ENCODE data around the gene HOXA6. TPM values are rescaled to one million over a fixed set of nuclear protein-coding genes. Genes with fewer than 3 reads are reported as not detected.

HOXA6 gene
- total and polyA plus RNA-seq, 2 of the 4 experiments (the other 2 are of a cell fraction), result 1.4 to 1.8 TPM

GRCh38 chr7:27096768-27097514, 50.6 kb downstream of the HOXA6 start (continued):
- 0 out of 2 replicates have a peak, but pooled peaks have one; percentile 1 for TF ChIP-seq CTCF (conservative IDR thresholded peaks at IDR 0.05; ENCODE audit: low read depth, low read length)
- no peak for TF ChIP-seq RFX5 (IDR thresholded peaks at IDR 0.05; ENCODE audit: low read depth, low read length)
